ENCODE measurements around the gene SIM1.

The SIM1 gene

DNA sequence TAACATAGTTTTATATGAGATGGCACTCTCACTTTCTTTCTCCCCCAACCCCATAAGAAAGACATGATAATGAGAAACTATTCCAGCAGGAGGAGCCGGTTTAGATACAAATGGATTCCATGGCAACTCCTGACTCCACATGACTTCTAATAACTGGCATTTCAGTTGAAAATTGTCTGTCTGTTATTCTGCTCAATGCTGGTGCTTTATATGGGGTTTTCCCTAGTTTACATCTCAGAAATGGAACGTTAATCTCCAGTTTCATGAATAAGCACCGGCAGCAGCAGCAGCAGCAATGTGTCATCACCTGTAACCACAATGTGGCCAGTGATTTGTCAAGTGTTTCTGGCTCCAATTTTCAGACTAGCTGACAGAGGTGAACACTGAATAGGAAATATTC, 8.0 kb upstream of the SIM1 start:
- DNase-seq (ENCODE audit: low read depth) = no peak

DNA sequence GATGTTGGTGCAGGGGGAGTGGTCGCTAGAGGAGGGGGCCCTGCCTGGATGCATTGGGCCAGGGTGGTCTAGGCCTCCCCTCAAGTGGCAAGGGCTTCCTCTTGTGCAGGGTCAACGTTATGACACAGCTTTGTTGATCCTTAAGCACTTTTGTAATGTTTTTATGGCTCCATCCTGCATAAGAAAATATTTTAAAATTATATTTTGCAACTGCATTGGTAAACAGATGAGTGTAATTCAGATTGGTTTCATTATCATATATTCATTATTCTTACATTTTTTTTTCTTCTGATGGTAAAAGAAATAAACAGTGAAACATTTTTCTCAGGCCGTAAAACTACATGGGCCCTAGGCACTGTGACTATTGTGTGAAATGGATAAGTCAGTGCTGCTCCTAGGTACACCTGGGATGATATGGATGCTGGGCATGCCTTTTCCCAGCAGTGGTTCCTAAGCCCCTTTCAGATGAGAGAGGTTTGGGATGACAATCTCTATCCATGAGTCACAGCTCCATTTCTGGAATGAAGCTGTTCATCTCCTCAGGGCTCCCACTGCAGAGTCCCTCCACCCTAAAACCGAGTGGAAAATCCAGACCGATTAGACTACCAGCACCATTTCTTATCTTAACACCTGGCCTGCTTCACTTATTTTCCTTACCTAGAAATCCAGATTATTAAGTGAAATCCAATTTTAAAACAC, 5.8 kb upstream of the SIM1 start:
- no peak for DNase-seq (ENCODE audit: low read depth)

DNA sequence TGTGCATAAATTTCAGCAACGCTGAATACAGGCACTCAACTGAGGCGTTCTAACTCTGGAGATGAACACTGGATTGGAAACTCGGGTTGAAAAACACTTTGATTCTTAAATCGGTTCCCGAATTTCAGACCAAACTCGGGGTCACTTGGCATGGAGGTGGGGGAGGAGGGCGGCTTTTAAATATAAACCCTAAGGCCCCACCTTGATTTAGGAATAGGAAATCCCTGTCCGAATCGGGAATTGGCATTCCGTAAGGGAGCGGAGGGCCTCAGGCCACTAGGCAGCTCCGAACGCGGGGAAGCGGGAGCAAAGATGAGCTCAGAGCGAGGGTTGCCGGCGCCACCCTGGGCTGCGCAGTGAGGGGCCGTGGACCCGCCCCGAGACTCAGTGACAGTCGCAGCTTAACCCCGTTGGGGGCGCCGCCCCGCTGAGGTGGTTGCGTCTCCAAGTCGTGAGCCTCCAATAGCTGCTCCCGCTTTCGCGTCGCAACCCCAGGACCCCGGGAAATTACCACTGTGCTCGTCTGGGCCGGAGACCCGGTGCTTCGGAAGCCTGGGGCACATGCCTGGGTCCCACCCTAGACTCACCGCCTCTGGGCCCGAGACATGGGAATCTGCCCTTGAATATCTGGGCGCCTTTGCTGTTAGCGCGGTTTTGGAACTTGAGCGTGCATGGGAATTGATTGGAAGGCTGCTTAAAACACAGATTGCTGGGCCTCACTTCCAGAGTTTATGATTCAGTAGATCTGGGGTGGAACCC, 4.6 kb upstream of the SIM1 start:
- no peak for DNase-seq (ENCODE audit: low read depth)

DNA sequence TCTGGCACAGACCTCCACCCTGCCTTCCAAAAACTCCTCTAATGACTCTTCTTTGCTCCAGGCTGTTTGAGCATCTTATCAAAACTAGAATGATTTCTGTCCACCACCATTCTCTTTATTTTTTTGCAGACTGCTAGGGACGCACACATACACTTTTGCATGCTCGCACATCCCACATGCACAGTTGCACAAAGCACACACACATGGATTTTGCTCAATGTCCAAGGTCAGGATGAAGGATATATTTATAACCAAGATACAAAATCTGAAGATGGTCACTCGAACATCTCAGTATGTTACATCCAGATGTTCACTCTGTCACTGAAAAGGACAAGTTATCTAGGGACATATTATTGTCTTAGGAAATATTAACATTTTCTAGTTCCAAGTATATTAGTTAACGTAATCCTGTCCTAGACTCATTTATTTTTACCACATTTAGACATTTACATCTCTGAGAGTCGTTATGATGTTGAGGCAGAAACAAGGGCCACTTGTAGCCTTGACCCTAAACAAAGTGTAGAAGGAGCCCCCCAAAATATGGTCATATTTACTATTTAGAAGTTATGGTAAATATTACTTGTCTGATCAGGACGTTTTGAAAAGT, 3.4 kb upstream of the SIM1 start:
- no peak for DNase-seq (ENCODE audit: low read depth)

GRCh38 chr6:100467129-100468015, 2.7 kb upstream of the SIM1 start:
- no peak for DNase-seq (ENCODE audit: low read depth)

DNA sequence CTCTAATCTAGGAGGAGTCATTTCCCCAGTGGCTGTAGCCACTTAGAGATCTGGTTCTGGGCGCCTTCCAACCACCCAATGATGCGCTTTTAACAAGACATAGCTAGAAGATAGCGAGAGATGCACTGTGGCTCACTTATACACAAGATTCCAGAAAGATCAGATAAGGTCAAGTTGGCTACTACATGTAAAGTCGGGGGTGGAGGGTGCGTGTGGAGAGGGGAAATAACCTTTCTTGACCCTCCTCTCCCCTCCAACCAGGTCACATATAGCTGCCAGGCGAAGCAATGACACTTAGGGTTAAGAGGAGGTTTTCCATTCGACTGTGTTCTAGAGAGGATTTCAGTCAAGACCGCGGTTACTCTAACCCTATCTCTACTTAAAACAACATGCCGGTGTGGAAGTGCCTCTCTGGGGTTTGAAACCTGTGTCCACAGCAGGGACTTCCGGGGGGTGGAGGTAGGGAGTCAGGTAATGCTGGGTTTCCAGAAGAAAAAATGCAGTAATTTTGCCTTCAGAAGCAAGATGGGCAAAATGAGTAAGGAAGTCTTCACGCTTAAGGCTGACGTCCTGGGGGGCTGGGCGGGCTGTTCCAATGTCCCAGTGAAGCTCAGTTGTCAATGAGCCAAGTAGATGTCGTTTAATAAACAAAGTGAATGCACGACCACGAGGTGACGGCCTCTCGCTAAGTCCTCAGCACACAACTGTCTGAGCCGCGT, 1.8 kb upstream of the SIM1 start:
- no peak for DNase-seq (ENCODE audit: low read depth)

DNA sequence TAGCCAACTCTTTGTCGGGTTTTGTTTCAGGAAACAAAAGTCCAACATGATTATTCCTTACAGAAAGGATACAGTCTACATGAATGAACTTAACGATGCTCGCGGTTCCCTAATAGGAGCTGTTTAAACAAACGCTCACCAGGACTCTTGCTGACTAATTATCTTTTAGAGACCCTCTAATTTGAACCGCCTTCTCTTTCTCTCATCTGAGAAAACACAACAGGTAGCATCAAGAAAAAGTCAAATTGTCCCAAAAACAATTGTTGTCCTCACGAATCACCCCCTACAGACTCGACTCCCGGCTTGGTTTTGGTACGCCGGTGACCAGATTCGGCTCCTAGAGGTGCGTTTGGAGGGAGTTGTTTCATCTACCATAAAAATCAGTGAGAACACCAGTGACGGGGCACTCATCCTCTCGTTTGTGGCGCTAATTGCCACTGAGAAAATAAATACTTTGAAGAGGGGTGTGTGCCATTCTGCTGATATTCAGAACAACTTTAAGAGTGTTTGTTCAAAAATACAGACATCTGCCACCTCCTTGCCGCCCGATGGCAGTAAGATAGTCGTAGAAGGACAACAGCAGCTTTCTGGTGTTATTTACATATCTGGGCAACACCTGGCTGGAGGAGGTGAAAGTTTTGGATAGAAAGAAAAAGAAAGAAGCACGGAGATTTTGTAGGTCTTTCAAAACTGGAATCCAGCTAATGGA, 1.1 kb upstream of the SIM1 start:
- no peak for DNase-seq (ENCODE audit: low read depth)

GRCh38 chr6:100464162-100464851, 414 bp downstream of the SIM1 start:
- no peak for DNase-seq (ENCODE audit: low read depth)

DNA sequence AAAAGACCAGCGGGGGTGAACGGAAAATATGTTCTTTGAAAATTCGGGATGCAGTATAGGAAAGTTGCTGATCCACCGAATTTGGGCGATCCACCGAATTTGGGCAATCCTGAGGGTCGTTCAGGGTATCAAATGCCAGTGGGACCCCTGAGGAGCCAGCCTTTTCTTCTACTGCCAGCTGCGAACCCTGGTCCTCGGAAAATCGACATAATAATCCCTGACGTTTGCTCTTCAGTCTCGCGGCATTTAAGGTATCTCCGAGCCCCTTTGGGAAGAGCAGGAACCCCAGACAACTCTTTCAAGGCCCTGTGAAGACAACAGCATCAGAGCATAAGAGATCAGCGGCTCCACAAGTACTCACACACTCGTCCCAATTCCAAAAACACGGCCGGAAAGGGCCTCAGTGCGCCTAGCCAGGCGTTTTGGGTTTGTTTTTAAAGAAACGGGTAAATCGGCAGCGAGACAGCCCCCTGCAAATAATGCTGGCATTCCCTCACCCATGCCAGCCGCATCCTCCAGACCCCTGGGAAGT, 1.0 kb downstream of the SIM1 start:
- DNase-seq (ENCODE audit: low read depth) = no peak

DNA sequence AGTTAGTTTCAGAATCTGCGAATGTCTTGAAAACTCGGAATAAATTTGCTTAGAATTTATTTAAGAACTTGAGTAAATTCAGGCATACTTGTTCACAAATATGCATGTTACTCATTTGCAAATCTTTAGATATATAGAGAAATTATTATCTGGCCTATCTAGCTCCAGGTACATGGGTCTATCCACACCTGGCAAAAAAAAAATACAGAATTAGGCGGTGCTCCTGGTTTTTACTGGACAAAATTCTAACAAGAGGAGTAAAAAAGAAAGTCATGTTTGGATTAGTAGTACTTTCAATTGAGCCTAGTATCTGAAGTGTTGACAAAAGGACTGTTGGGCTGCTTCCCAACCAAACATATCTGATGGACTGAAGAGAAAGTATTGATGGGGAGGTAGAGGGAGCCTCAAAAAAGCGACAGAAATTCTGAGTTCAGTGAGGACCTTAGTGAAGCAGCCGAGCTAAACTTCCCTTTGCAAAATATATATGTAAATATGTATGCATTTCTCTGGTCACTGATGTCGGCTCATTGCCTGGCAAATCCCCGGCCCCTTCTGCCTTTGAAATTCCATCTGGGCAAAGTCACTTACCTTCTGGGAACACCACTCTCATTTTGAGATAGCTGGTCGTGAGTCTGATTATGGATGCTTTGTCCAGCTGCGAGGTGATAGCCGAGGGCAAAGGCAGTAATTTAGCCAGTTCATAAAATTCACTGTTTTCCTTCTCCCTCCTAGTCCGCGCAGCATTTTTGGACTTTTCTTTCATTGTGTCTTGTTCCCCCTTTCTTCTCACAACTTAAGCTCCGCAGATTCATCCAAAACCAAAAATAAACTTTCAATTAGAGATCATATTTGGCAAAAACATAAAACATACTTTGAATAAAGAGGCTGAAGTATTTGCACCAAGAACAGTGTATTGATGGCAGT, 1.8 kb downstream of the SIM1 start:
- no peak for DNase-seq (ENCODE audit: low read depth)

DNA sequence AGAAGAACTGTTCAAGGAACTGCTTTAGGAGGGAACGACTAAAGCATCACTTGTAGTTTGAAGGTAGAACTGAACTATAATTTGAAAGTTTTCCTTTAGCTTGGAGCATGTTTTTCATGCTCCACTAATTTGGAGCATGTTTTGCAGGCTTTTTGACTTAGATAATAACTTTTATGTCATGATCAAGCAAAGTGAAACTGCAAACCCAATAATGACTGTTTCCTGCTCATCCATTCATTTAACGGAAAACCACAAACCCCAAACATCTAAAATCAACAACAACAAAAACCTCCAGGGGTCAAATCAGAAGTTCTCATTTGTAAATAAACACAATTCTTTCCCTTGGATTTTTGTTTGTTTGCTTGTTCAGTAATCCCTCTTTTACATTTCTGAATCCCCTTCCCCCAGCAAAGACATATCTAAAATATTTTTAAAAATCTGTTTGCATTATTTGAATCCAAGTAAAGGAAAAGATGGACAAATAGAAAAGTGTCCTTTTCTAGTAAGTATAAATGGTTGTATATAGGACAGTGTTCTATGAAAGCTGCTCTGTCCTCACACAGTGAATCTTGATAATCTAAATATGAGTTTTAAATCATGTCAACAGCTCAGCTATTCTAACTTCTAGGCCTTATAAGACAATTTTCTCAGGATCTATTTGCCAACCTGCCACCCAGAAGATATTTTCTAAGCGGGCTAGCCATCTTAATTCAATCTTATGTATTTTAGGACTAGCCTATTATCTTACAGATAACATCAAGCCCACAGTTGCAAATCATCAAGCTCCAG, 2.6 kb downstream of the SIM1 start:
- no peak for DNase-seq (ENCODE audit: low read depth)

DNA sequence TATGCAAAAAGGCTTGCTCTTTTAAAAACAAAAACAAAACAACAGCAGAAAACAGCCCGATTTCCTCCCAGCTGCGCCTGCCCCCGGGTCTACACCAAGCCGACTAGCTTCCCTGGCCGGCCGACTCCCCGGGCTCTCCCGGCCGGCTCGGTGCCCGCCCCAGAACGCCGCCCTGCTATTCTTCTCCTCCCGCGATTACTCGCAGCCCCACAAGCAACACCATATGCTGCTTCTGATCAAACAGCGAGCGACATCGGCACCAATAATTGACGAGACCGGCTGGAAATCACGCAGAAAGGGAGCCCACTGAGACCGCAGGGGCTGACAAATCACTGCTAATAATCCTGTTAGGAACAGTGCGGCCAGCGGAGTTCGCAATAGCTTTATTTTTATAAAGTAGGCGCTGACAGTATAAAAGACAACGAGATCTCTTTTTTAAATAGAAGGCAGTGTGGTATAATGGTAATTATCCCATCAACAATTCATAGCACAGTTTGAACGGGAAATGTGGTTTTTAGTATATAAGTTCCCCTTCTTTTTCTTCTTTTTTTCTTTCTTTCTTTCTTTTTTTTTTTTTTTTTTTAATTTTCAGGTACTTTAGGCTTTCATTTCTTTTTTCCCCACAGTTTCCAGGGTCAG, 3.3 kb downstream of the SIM1 start:
- DNase-seq (ENCODE audit: low read depth) = no peak

DNA sequence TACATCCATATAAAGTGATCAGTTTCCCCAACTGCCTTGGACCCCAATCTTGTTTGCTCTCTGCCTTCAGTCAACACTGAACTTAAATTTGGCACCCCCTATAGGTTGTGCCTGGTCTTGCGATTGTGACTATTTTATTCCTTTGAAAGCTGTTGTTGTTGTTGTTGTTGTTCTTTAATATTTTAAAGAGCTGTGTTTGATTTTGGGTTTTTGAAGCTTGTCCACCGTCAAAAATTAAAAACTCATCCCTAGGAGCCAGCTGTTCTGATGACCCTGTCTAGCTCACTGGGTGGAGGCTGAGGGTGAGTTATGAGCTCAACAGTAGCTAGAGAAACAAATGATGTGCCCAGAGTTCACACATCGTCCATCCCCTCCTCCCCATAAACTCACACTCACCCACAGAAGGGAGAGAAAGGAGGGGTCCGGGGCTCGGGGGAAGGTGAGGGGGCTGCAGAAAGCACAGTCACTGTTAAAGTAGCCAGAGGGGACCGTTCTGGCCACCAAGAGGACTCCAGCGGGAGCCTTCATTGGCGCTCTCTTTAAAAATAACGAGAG, 4.0 kb downstream of the SIM1 start:
- no peak for DNase-seq (ENCODE audit: low read depth)

GRCh38 chr6:100459592-100460184, 5.0 kb downstream of the SIM1 start:
- DNase-seq (ENCODE audit: low read depth) = no peak

DNA sequence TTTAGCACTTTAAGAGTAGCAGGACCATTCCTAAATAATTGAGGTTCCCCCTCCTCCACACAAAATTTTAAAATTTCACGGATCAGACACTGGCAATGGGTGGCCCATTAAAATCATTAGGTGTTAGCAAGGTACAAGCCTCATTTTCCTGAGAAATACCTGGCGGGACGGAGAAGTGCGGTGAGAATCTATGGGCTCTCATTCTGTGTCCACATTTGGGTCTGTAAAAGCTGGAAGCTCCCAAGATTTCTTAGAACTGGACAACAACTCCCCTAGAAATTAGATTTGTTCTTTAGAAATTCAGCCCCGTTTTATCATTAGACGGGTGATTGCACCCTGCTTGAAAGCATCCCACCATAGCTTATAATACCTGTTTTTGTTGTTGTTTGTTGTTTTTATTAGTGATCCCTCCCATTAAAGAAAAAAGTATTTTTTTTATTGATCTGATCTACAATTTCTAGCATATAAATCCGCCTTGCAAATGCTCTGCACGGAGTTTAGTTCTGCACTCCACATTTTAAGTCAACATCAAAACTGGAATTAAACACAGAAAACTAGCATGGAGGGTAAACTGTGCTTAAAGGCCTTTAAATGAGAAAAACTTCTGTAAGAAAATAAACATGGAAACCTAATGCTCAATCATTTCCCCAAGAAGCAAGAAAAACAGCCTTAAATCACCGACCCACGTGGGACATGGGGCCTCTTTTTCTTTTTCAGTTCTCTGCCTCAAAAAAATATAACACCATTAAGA, 5.7 kb downstream of the SIM1 start:
- no peak for DNase-seq (ENCODE audit: low read depth)

DNA sequence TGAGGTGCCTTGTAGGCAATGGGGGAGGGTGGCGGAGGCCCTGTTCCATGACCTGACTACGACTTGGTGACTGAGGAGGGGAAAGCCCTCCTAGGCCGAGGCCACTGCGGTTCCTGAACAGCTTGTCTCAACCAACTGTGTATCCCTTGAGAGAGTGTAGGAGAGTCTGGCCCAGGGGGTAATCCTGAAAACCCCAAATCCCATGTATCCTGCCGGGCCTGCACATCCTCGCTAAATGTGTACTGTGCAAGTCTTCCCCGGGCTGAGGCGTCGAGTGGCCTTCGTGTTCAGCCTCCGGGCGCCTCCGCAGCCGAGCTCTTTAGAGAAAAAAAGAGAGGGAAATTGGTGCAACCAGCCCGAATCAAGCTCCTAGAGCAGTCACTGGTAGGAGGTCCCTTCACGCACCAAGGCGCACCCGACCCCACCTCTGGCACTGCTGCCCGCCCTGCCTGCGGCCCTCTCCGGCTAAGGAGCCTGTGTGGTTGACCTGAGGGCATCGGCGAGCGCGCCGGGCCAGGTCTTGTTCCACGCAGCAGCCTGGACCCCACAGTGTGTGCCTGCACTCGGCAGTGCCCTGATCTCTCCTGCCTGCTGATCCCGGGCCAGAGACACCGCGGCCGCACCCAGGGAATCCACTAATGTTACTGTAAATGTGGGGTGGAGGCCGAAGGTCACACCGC, 7.3 kb downstream of the SIM1 start:
- DNase-seq (ENCODE audit: low read depth) = no peak

Measured in activated T-cell treated with anti-CD3 and anti-CD28 coated beads for 1 hour (primary cell).